GM21825 (cell line): ENCODE results near the gene HCST.
"Not testable (repeated sequence)": the region's sequence is repeated elsewhere in the genome, so short reads cannot be mapped to it uniquely, and the experiment has no call there.

Experiments used
- ATAC-seq: cut with Tn5 transposase; IDR thresholded peaks from one replicate; pipeline ENCODE4 v1.9.1; 2021; ENCODE audit warnings: mild to moderate bottlenecking, moderate library complexity; ENCODE audit not compliant: unreplicated experiment

Gene HCST

GRCh38 chr19:35901854-35902661 lies at the start of gene HCST:
HCST (plus strand) TSS chr19:35902529; CDS start chr19:35902594, 65 bp downstream.
- no peak for ATAC-seq

GRCh38 chr19:35853038-35853756 lies 49.1 kb upstream of the HCST start:
- ATAC-seq = no peak

- ATAC-seq = no peak
These were observed 45.7 kb upstream of the HCST start, which contains the start of gene KIRREL2 for GRCh38 chr19:35856546-35857149. KIRREL2 (plus strand) TSS chr19:35856911; CDS start chr19:35857120, 209 bp downstream.

GRCh38 chr19:35858311-35858710 lies 44.0 kb upstream of the HCST start:
- no peak for ATAC-seq

GRCh38 chr19:35859414-35859813 lies 42.9 kb upstream of the HCST start:
- ATAC-seq = no peak

- ATAC-seq = no peak
These were observed 41.9 kb upstream of the HCST start for GRCh38 chr19:35860436-35860817.

GRCh38 chr19:35860818-35861639 lies 41.3 kb upstream of the HCST start:
- no peak for ATAC-seq

- no peak for ATAC-seq
These were observed 40.6 kb upstream of the HCST start for GRCh38 chr19:35861640-35862160.

- no peak for ATAC-seq
These were observed 39.8 kb upstream of the HCST start for GRCh38 chr19:35862528-35862927.

- no peak for ATAC-seq
These were observed 39.3 kb upstream of the HCST start for GRCh38 chr19:35863018-35863417.

GRCh38 chr19:35868172-35868822 lies 34.0 kb upstream of the HCST start, which contains the start of gene APLP1:
APLP1 (plus strand) TSS chr19:35868574; CDS start chr19:35868637, 63 bp downstream.
- no peak for ATAC-seq

GRCh38 chr19:35868823-35869326 lies 33.5 kb upstream of the HCST start:
- no peak for ATAC-seq

- no peak for ATAC-seq
These were observed 32.8 kb upstream of the HCST start for GRCh38 chr19:35869327-35870123.

- ATAC-seq = not testable (repeated sequence)
These were observed 32.1 kb upstream of the HCST start for GRCh38 chr19:35870124-35870736.

GRCh38 chr19:35870798-35871197 lies 31.5 kb upstream of the HCST start:
- no peak for ATAC-seq

GRCh38 chr19:35871611-35872010 lies 30.7 kb upstream of the HCST start:
- ATAC-seq = no peak

GRCh38 chr19:35872180-35872579 lies 30.1 kb upstream of the HCST start:
- no peak for ATAC-seq

- ATAC-seq = no peak
These were observed 27.9 kb upstream of the HCST start for GRCh38 chr19:35874392-35874930.
